ENCODE data around the gene WNT9B. TPM values are rescaled to one million over a fixed set of nuclear protein-coding genes. Genes with fewer than 3 reads are reported as not detected.

The WNT9B gene
- total and polyA plus RNA-seq, 9 of the 15 experiments (the other 6 are each of a cell fraction or from before 2014, with no cell fraction given): not detected

DNA sequence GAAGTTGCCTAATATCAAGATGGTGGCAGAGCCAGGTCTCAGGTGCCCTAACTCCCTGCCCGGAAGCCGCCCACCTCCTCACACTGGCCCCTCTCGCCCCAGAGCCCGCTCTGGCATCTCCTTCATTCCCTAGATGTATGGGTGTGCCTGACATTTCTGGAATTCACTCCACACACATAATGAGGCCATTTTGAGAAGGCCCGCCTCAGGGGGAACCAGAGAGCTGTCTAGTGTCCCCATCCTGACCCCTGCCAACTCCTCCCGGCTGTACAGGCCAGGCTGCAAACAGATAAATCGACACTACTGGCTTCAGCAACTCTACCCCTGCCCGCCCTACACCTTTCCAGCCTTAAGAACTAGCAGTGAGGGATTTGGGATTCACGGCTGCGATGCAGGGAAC, 40.5 kb upstream of the WNT9B start:
- H3K4me1 ChIP-seq (replicated peaks in 1 of 2; ENCODE audit: control insufficient read depth in 2 of 2, insufficient read depth in 2 of 2, low read length in 2 of 2): peaks cover 30 to 43% of the 10 kb centered on the region in 2 experiments
- intact Hi-C loops (cut with micrococcal nuclease) (no loop called here), in situ Hi-C loops (cut with MboI) (loop anchor here (25.0 kb wide), 1 partner anchor 1224 kb away; no protein-coding TSS in a partner anchor)
- no peaks in the 10 kb centered on the region for H3K79me2 ChIP-seq (ENCODE audit: control insufficient read depth, insufficient read depth, low read length)
- TF ChIP-seq YY1 (IDR thresholded peaks at IDR 0.05; ENCODE audit: borderline replicate concordance in 1 of 3, control insufficient read depth in 1 of 3, extremely low read depth in 1 of 3, insufficient read depth in 3 of 3, insufficient read length in 1 of 3, insufficient replicate concordance in 2 of 3, low read depth in 1 of 3, low read length in 2 of 3) (peak in 1 of 3 experiments; percentile 69), SMC3 (conservative IDR thresholded peaks at IDR 0.05; ENCODE audit: insufficient read depth, low read depth, low read length) (no peak)
- TF ChIP-seq, protein P1, sequence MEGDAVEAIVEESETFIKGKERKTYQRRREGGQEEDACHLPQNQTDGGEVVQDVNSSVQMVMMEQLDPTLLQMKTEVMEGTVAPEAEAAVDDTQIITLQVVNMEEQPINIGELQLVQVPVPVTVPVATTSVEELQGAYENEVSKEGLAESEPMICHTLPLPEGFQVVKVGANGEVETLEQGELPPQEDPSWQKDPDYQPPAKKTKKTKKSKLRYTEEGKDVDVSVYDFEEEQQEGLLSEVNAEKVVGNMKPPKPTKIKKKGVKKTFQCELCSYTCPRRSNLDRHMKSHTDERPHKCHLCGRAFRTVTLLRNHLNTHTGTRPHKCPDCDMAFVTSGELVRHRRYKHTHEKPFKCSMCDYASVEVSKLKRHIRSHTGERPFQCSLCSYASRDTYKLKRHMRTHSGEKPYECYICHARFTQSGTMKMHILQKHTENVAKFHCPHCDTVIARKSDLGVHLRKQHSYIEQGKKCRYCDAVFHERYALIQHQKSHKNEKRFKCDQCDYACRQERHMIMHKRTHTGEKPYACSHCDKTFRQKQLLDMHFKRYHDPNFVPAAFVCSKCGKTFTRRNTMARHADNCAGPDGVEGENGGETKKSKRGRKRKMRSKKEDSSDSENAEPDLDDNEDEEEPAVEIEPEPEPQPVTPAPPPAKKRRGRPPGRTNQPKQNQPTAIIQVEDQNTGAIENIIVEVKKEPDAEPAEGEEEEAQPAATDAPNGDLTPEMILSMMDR (IDR thresholded peaks at IDR 0.05 in 2 of 3, conservative IDR thresholded peaks at IDR 0.05 in 1 of 3; ENCODE audit: insufficient read depth in 2 of 3, low read depth in 1 of 3, low read length in 3 of 3): 0 out of 6 replicates have a peak, but pooled peaks of 1 of the 3 experiments have one; percentile 15
- BruUV-seq (replicated peaks): no TSS peak
- ChIA-PET CTCF (ENCODE audit: low intra/inter-chr PET ratio) (no interaction called here), POLR2A (interaction anchor here (1.0 kb wide), 2 partner anchors 10 to 17 kb away, joined by 3 to 4 read pairs; no protein-coding TSS in a partner anchor)
- 73% methylated on average over 10 of the region's 10 CpGs for WGBS (ENCODE audit: insufficient coverage, low coverage, missing lambda C conversion rate)
- no peak for FAIRE-seq
- no peaks in the 10 kb centered on the region for H3K9me3 ChIP-seq (replicated peaks; ENCODE audit: control insufficient read depth, insufficient read depth, low read depth, low read length)
- peak overlapping the region in 1 of 2 experiments; percentile 82; a peak in 2 of 4 replicates for H3K9ac ChIP-seq (ENCODE audit: insufficient read depth in 1 of 2, low read depth in 2 of 2, low read length in 2 of 2)
- no peaks in the 10 kb centered on the region for H4K20me1 ChIP-seq (replicated peaks; ENCODE audit: control insufficient read depth, insufficient read depth, low read length)
- peak; percentile 17; the same call in 1 of the 3 replicates for ATAC-seq
- no peaks in the 10 kb centered on the region for H3K36me3 ChIP-seq (ENCODE audit: control insufficient read depth, insufficient read depth, low read length)
- peak overlapping the region; percentile 29; the same call in 1 of the 2 replicates for H2AFZ ChIP-seq (ENCODE audit: low read depth, low read length)
- no peak overlapping the region for H3K27ac ChIP-seq (ENCODE audit: extremely low read depth, low read depth, low read length)
- DNase-seq (ENCODE audit: extremely low read depth in 1 of 4, low spot score in 3 of 4): no peak
- H3K4me3 ChIP-seq: no peak overlapping the region
- no peaks in the 10 kb centered on the region for H3K9me1 ChIP-seq (ENCODE audit: control insufficient read depth, insufficient read depth, low read length)
- H3K4me2 ChIP-seq (ENCODE audit: insufficient read depth, low read length): no peak overlapping the region
- H3K27me3 ChIP-seq (ENCODE audit: control insufficient read depth in 2 of 2, insufficient read depth in 2 of 2, low read length in 2 of 2): no peaks in the 10 kb centered on the region

Data from K562 (cell line).